HT-29 (cell line): ENCODE data around the gene HK1. TPM values are rescaled to one million over a fixed set of nuclear protein-coding genes. Genes with fewer than 3 reads are reported as not detected.
"Not testable (repeated sequence)": the region's sequence is repeated elsewhere in the genome, so short reads cannot be mapped to it uniquely, and the experiment has no call there.

Source experiments
- DNase-seq: peaks from one replicate; pipeline ENCODE4 v3.0.0-alpha.2; 2015; ENCODE audit warnings: low spot score
- total RNA-seq: library from RNA; depleted of rRNA; stranded (reverse); fragments of >200 nt; shearing (Covaris generic); gene quantifications from 2 replicates; pipeline ENCODE4 v1.2.3, GENCODE V29; 2014; rRNA removed

HK1 gene
- total RNA-seq: 60.8 and 61.8 TPM in 2 replicates

DNA sequence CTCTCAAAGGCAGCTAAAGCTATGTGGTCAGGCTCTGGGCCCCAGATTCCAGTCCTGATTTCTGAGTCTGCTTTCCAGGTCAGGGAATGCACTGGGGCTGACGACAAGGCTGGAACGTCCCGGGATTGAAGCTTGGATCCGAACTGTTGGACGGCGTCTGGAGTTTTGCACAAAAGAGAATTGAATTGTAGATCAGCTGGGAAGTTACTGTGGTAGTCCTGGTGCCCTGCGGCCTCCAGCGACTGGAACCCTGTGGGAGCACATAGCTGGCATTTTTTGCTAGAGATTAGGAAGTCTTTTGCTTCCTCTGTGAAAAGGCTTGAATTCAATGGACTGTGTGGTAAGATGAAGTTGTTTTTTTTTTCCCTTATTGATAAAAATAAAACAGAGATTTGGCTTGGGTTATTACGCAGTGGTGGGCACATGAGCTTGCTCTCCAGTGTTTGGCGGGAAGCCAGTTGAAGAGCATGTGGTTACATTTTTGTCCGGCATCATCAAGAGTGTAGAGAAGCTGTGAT lies at the start of gene HK1:
Gene HK1 (plus strand): TSS at position 51 of the 518 bp plus-strand sequence.
- no peak for DNase-seq

- DNase-seq: no peak
Measured at GRCh38 chr10:69229616-69229916, 48.7 kb upstream of the HK1 start.

GRCh38 chr10:69230128-69230527 lies 48.2 kb upstream of the HK1 start:
- DNase-seq: no peak

- peak; percentile 39 for DNase-seq
Measured at GRCh38 chr10:69232252-69232651, 46.0 kb upstream of the HK1 start.

DNA sequence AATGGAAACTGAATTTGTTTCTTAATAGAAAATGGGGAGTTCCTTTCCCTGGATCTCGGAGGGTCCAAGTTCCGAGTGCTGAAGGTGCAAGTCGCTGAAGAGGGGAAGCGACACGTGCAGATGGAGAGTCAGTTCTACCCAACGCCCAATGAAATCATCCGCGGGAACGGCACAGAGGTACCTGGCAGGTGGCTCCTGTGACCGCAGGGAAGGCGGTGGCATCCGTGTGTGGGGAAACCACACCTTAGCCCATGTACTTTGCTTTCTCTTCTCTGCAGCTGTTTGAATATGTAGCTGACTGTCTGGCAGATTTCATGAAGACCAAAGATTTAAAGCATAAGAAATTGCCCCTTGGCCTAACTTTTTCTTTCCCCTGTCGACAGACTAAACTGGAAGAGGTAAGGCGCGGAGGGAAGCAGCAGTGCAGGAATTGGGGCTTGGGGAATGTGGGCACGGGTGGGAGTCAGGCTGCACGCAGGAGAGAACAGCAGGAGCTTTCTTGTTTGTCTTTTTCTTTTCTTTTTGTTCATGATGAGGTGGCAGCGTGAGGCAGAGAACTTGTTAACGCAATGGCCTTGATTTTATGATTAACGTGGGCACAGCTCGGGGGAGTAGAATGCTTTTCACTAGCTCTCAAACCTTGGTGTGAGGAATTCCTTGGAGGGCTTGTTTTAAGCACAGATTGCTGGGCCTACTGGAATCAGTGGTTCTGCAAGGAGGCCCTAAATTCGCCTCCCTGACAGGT lies 45.4 kb upstream of the HK1 start:
- no peak for DNase-seq

- no peak for DNase-seq
Measured at GRCh38 chr10:69234447-69234846, 43.8 kb upstream of the HK1 start.

- DNase-seq: peak; percentile 92
Measured at GRCh38 chr10:69237528-69238159, 40.7 kb upstream of the HK1 start.

DNA sequence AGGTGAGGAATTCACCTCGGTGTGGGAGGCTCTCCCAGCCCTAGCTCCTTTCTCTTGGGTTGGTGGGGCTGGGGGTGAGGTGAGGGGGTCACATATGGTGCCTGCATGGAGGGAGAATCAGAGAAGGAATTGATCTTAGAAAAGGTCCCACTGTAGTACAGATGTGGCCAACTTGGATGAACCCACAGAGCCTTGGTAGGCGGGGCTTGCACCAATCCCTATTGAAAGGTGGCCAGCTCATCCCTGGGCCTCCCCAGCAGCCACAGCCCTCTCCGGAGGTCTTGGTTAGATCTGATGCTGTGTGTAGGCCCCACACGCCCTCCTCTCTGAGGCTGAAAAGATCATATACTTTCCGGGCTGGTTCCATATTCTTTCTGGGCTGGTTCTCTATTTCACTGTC lies 39.2 kb upstream of the HK1 start:
- DNase-seq: no peak

GRCh38 chr10:69239816-69240434 lies 38.4 kb upstream of the HK1 start:
- no peak for DNase-seq

DNA sequence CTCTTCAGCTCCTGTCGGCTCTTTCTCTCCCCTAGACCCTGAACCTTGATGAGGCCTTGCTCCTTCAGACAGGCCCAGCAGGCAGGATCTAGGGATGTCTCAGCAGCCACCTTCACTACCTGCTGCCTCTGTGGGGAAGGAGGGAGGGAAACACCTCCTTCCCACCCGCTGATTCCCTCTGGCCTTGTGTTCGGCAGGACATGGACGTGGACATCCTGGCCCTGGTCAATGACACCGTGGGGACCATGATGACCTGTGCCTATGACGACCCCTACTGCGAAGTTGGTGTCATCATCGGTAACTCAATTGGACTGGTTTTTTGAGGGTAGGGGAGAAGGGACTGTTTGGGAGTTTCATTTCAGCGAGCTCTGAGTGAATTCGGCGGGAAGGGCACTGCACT lies 37.8 kb upstream of the HK1 start:
- no peak for DNase-seq

- DNase-seq: no peak
Measured at GRCh38 chr10:69241575-69241974, 36.7 kb upstream of the HK1 start.

DNA sequence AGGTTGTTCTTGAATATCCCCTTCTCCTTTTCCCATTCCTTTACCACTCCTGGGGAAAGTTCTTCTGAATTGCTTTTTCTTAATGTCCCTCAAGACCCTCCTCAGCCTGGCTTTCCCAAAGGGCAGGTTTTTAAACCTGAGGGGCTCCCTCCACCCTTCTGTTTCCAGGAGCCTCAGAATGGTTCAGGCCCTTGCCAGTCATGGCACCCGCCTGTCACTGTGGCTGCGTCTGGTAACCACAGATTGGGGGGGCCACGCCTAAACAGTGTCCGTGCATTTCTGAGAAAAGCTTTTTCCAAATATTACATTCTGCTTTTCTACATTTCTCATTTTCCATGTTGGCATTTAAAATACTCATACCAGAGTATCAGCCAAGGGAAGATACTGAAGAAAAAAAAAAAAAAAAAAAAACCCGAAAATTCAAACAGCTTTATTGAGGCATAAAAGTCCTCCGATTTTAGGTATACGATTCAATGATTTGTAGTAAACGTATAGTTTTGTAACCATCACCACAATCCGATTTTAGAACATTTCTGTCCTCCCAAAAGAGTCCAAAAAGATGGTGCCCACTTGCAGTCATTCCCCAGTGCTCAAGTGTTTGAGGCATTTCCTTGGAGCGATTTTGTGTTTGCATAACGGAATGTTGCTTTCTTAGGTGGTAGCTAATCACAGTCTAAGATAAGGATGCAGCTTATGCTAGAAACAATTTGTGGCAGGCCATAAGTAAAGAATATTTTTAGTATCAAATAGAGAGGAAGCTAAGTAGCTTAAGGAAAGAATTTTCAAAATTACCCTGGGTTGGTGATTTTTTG lies 36.0 kb upstream of the HK1 start:
- DNase-seq: no peak

DNA sequence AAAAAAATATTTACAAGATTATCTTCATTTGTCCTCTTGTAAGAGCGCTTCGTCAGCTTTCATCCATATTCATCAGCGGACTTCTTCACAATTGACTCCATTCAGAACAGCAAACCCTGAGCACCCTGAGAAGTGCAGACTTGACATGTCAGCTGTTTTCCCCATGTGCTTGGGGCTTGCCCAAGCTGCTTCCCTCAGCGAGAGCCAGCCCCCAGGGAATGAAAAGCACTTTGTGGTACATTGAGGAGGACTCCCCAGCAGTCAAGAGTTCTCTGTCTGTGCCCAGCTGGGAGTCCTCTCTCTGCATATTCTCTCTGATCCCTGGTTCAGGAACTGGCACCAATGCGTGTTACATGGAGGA lies 35.5 kb upstream of the HK1 start:
- DNase-seq: no peak

DNA sequence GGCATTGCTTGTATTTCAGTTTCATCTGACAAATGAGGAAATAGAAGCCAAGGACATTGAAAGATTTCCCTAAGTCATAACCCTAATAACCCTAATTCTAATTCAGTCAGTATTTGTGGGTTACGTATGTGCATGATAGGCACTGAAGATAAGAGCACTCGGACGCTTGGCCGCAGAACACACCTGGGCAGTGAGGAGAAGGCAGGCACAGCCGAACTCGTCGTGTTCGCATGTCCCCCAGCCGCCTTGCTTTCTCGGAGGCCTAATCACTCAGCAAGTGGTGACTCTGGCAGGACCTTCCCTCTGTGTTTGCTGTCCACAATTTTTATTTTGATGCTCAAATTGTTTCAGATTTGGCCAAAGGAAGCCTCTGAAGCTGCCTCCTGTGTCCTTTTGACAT lies 34.5 kb upstream of the HK1 start:
- DNase-seq: no peak

DNA sequence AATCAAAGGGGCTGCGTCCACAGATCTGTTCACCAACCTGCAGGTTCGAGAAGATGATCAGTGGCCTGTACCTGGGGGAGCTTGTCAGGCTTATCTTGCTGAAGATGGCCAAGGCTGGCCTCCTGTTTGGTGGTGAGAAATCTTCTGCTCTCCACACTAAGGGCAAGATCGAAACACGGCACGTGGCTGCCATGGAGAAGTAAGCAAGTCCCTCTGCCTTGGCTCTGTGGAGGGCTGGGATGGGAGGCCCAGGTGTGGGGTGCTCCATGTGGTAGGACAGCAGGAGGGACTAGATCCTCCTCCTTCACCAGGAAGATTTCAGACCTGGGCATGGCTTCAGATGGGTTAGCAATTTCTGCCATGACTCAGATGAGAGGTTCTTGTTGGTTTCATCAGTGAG lies 32.3 kb upstream of the HK1 start:
- DNase-seq: no peak

DNA sequence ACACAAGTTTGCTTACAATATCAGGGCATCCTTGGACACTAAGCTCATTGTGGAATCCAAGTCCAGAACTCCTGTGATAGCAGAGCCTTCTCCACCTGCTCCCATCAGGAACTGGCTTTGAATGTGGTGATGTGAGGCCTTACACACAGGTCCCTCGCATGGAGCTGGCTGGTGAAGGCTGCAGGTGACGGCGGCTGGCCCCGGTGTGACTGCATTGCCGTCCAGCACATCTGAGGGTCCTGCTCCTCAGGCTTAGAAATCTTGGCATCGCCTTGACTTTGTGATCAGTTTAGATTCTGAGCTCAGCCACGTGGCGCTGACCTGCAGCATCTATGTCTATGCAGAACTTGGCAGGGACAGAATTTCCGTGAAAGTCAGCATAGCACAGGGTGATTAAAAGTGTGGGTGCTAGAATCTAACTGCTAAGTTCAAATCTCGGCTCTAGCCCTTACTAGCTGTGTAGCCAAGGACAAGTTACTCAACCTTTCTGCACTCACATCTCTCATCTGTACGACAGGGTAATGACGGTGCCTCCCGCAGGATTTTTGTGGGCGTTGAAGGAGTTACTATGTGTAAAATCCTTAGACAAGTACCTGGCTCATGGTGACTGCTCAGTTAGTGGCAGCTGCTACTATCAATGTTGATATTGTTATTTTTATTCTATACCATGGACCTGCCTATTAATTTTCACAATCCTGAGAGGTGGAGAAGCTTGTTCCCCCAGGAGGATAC lies 31.5 kb upstream of the HK1 start:
- no peak for DNase-seq

DNA sequence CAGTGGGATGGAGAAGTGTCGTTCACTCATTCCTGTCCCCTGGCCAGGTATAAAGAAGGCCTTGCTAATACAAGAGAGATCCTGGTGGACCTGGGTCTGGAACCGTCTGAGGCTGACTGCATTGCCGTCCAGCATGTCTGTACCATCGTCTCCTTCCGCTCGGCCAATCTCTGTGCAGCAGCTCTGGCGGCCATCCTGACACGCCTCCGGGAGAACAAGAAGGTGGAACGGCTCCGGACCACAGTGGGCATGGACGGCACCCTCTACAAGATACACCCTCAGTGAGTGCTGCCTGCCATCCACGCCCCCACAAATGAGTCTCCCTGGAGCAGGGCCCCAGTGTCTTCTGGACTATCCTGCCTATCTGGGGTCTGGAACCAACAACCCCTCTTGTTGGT lies 31.0 kb upstream of the HK1 start:
- DNase-seq: no peak

DNA sequence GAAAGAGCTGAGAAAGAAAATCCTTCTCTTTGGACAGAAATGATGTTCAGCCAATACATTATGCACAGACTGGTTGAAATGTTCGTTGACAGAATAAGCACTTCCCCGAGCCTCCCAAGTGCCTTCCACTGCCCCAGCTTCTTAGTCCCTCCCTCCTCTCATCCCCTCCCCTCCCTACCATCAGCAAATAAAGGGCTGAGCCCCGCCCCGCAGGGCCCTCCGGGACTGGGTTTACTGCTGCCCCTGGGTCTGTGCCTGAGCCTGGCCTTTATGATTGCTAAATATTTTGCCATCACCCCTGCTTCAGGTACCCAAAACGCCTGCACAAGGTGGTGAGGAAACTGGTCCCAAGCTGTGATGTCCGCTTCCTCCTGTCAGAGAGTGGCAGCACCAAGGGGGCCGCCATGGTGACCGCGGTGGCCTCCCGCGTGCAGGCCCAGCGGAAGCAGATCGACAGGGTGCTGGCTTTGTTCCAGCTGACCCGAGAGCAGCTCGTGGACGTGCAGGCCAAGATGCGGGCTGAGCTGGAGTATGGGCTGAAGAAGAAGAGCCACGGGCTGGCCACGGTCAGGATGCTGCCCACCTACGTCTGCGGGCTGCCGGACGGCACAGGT lies 30.1 kb upstream of the HK1 start:
- DNase-seq: no peak

DNA sequence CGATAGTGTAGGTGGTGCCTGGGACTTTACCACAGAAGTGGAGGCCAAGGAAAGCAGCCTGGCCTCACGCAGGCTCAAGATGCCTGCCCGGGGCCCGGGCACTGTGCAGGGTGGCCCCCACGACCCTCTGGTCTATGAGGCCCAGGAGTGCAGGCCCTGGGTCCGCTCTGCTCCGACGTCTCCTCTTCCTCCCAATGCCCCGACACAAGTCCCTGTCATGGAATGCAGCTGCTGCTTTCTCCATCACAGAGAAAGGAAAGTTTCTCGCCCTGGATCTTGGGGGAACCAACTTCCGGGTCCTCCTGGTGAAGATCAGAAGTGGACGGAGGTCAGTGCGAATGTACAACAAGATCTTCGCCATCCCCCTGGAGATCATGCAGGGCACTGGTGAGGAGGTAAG lies 28.3 kb upstream of the HK1 start:
- no peak for DNase-seq

DNA sequence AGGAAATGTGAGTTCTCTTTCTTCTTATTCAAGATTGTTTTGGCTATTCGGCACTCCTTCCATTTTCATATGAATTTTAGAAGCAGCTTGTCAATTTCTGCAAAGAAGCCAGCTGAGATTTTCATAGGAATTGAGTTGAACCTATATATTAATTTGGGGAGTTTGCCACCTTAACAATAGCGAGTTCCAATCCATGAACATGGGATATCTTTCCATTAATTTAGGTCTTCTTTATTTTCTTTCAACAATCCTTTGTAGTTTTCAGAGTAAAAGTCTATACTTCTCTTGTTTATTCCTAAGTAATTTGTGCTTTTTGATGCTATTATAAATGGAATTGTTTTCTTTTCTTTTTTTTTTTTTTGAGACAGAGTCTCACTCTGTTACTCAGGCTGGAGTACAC lies 26.9 kb upstream of the HK1 start:
- not testable (repeated sequence) for DNase-seq

DNA sequence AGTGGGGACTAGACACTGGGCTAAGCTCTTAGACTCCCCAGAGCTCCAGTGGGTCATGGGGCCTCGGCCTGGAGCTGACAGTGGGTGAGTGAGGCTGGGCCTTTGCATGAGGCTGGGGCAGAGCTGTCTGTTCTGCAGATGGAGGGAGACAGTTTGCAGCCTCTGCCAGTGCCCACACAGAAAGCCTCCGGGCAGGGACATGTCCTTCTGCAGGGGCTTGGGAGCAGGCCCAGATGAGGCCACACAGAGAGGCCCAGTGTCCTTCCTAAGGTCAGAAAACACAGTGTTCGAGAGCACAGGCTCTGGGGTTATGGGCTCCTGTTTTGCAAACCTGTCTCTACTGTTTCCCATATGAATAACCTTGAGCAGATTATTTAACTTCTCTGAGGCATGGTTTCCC lies 25.1 kb upstream of the HK1 start:
- DNase-seq: no peak
